LoVo (cell line): Measurements from ENCODE around the gene EFTUD2.
"Not testable (repeated sequence)": the region's sequence is repeated elsewhere in the genome, so short reads cannot be mapped to it uniquely, and the experiment has no call there.

ENCODE experiments used
- DNase-seq: peaks from one replicate; pipeline ENCODE4 v3.0.0-alpha.2; 2016; ENCODE audit warnings: low spot score

The EFTUD2 gene

GRCh38 chr17:44899074-44899782 lies at the start of gene EFTUD2:
EFTUD2 (minus strand) TSS chr17:44899445; CDS start chr17:44894521, 4,924 bp downstream.
- peak; percentile 92 for DNase-seq

- DNase-seq = no peak
Observed at GRCh38 chr17:44948315-44948795, 49.1 kb upstream of the EFTUD2 start.

GRCh38 chr17:44947461-44948314 lies 48.4 kb upstream of the EFTUD2 start, which contains the start of gene KIF18B:
KIF18B (minus strand) TSS chr17:44947773; CDS start chr17:44936344, 11,429 bp downstream.
- peak; percentile 94 for DNase-seq

- not testable (repeated sequence) for DNase-seq
Observed at GRCh38 chr17:44945652-44946051, 46.4 kb upstream of the EFTUD2 start.

GRCh38 chr17:44942456-44942855 lies 43.2 kb upstream of the EFTUD2 start:
- DNase-seq = no peak

- no peak for DNase-seq
Observed at GRCh38 chr17:44941712-44942331, 42.6 kb upstream of the EFTUD2 start.

- DNase-seq = no peak
Observed at GRCh38 chr17:44940768-44941167, 41.5 kb upstream of the EFTUD2 start.

- DNase-seq = no peak
Observed at GRCh38 chr17:44940317-44940716, 41.1 kb upstream of the EFTUD2 start.

GRCh38 chr17:44935116-44935515 lies 35.9 kb upstream of the EFTUD2 start:
- no peak for DNase-seq

GRCh38 chr17:44934745-44935105 lies 35.5 kb upstream of the EFTUD2 start:
- no peak for DNase-seq

GRCh38 chr17:44933824-44934744 lies 34.8 kb upstream of the EFTUD2 start:
- no peak for DNase-seq

GRCh38 chr17:44932787-44933097 lies 33.5 kb upstream of the EFTUD2 start:
- DNase-seq = no peak

GRCh38 chr17:44932096-44932786 lies 33.0 kb upstream of the EFTUD2 start:
- no peak for DNase-seq

- no peak for DNase-seq
Observed at GRCh38 chr17:44931376-44931775, 32.1 kb upstream of the EFTUD2 start.

- DNase-seq = no peak
Observed at GRCh38 chr17:44930667-44931066, 31.4 kb upstream of the EFTUD2 start.

- no peak for DNase-seq
Observed at GRCh38 chr17:44928950-44929720, 29.9 kb upstream of the EFTUD2 start.

GRCh38 chr17:44928136-44928535 lies 28.9 kb upstream of the EFTUD2 start:
- DNase-seq = no peak

GRCh38 chr17:44927696-44928095 lies 28.5 kb upstream of the EFTUD2 start:
- DNase-seq = no peak

GRCh38 chr17:44926821-44927525 lies 27.7 kb upstream of the EFTUD2 start:
- DNase-seq = no peak
